Activated gamma-delta T cell treated with Interleukin-2 at 50 U/mL for 16 hours (primary cell): ENCODE measurements around the gene FBXL7.

ENCODE experiments used
- DNase-seq: peaks from one replicate; pipeline ENCODE4 v3.0.0-alpha.2; 2020

FBXL7 gene

DNA sequence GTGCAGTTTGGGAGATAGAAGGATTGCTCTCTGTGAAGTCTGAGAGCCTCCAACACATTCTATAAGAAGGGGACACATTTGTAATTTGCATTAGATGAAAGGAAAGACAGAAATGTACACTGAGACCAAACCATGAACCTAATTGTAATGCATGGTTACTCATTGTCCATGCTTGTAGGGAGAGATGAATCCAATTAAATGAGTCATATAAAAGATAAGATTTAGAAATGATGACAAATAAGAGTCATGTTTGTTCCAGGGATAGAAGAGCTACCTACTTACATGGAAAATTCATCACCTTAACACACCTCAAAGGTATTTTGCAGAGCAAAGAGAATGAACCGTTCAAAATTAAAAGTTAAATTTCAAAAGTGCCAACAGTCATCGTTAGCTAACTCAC is 85.1 kb downstream of the FBXL7 start:
- DNase-seq, result no peak

DNA sequence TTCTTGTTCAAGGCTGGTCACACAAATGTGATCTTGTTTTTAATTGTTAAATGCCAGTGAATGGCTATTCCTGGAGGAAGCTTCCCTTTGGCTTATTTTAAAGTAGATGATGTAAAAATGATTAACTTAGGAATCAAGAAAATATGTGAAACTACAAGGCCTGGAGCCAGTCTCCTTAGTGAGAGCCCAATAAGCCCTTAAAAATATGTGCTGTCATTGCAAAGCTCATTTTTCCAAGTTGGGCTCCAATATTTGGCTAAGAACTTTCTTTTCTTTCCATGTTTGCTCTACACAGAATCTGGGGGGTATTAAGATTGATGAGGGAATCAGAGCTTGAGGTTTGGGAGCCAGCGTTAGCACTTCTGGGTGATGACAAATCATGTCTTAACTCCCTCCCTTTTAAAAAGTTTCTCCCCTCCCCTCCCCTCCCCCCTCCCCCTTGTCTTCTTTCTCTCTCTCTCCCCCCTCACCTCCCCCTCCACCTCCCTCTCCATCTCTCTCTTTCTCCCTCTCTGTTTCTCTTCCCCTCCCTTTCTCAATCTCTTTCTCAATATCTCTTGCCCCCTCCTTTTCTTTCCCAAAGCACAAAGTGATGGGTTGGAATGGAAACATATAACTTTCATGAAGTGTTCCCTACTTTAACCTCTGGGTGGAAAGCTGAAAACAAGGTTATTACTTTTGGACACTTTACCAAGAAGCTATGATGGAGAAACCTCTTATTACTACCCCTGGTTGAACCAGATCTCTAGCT is 86.0 kb downstream of the FBXL7 start:
- DNase-seq, result no peak

DNA sequence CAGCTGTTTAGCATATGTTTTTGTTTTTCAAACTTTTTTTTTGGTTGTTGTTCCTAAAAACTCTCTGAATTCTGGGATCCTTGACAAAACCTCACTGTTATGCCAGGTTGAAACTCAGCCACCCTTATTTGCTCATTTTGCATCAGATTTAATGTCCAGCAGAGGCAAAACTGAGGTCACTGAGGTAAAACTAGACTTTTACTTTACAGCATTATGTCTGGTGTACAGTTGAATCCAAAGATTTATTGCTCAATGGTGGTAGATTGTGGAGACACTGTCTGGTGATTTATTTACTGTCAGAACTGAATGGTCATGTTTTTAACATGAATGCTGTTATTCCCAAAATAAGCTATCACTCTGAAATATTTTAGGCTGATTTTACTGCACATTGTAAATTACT is 87.9 kb downstream of the FBXL7 start:
- DNase-seq, result no peak

DNA sequence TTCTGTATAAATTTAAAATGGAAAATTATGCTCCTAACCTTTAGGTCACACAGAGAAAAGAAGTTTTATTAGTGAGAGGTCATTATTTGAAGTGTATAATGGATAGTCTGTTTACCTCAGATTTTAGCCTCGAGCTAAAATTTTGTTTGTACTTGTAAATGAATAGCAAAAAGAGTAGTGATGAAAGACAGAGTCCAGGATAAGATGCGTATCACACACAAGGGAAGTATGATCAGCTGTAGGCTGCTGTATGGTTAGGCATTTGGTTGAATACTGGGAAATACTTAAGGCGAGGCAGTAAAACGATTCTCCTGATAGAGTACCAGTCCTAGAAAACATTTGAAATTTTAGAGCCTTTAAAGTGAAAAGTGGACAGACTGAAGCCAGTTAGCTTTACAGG is 92.7 kb downstream of the FBXL7 start:
- no peak for DNase-seq

DNA sequence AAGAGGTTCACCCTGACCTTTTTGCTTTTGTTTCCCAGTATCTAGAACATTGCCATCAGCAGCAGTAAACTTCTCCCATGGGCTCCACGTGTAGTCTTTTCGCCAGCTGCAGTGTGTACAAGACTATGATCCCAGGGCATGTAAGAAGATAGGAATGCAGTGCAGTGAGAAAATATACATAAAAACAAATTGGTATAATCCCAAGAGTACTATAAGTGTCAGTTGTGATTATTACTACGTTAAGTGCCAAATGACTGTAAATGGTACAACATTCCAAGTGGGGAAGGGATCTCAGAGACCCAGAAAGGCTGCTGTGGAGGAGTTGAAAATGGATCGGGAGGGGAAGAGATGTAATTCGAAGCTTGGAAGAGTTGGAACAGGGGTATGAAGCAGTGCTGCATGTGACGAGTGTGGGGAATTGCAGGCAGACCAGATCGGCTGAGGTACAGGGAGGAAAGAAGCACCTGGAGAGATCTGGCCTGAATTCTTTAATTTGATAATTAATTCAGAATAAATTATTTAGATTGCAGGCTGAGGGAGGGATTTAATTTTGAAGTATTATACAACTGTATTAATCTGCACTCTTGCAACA is 95.1 kb downstream of the FBXL7 start:
- no peak for DNase-seq

DNA sequence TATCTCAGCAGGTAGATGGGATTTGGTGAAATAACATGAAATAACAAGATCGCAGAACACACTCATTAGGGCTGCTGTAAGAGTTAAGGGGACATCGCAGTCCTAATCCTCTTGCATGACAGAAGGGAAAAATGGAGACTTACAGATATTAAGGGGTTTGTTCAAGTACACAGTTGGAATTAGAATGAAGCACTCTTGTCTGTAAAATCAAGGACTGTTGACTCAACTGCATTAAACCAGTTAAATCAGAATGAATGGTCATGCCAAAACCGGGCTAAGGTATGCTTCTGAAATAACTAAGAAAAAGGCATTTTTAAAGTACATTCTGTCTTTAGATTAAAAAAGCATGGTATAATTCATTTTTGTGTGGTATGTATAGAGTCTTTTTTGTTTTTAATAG is 95.9 kb downstream of the FBXL7 start:
- DNase-seq, result no peak

DNA sequence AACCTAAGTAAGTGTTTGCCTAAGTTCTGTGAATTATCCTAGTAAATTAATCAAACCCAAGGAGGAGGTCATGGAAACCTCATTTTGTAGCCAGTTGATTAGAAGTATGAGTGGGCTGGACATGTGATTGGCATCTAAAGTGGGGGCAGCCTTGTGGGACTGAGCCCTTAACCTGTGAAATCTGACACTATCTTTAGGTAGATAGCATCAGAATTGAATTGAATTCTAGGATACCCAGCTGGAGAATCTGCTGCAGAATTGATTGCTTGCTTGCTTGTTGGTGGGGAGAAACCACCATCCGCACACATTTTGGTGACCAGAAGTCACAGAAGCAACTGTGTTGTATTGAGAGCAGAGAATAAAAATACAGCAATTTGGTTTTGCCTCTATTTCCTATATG is 97.0 kb downstream of the FBXL7 start:
- DNase-seq, result no peak

DNA sequence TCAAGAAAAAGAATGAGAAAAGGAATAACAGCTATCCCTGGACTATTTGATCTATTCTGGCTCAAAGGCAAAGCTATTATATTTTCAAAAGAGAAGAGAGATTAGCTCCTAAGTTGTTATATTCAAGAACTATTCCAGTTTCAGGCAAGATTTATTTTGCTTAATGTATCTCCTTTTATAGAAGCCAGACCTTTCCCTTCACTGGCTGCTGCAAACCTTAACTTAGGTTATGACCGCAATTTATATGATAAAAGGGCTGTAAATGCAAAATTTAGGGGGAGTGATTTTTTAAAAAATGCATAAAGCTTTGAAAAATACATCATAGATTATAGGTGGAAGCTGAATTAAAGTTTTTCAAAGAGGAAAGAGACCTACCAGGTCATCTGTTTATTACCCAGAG is 97.8 kb downstream of the FBXL7 start:
- DNase-seq, result no peak

DNA sequence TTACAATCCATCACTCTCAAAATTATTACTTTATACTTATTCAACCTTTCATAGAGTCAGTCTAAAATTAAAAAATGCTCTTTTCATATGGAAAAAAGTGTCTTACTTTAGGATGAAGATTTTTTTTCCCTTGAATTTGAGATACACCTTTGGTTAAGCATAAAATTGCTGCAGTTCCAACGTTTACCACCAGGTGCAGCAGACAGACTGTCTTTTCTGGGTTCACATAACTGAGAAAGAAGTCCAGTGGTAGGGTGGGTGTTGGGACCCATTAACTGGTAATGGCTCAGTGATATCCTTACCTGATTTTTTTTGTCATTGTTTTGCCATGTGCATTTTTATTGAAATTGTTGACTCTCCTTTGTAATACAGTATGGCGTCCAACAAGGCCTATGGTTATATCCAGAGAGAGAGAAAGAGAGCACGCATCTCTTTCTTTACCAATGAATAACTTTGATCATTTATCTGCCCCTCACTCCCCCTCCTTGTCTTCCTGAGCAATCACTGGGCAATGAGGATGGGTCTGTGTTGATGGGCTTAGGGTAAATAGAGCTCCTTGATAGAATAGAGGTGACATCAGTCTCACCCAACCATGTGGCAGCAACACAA is 98.4 kb downstream of the FBXL7 start:
- no peak for DNase-seq

DNA sequence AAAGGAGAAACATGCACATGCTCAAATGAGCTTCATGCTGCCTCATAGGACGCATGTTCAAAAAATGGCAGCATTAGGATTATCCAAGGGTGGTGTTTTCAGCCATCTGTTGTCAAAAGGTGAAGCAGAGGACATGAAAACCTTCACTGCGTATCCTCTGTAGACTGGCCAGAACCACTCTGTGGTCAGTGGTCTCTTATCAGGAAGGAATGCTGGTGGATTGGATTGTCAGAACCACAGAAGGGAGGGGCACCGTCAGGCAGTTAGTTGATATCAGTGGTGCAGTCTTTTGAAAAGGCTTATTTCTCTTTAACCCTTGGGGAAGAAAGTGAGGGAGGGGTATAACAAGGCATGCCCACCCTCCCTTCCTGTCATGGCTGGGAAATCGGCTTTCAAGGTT is 100.1 kb downstream of the FBXL7 start:
- no peak for DNase-seq

DNA sequence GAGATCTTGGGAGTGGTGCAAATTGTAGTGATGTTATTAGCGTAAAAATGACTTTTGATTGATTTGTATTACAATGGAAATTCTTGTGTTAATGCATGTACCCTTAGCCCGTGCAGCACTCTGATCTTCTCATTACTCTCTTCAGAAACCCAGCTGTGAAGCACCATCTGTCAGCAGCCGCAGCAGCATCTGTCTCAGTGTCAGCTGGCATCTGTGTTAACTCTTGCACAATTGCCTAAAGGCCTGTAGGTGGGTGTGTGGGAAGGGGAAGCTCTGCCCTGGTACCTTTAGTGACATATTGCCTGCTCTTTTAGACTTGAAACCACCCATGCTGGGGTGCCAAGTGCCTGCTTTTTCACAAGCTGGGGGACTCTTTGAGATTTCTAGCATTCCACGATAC is 101.3 kb downstream of the FBXL7 start:
- no peak for DNase-seq

DNA sequence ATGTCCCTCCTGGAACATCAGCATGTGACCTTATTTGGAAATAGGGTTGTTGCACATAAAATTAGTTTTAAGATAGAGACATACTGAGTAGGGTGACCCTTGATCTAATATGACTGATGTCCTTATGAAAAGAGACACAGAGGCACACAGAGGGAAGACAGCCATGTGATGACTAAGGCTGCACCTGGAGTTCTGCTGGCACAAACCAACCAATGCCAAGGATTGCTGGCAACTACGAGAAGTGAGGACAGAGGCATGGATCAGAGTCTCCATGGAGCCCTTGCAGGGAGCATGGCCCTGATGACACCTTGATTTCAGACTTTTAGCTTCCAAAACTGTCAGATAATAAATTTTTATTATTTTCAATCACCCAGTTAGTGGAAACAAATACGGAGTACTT is 101.9 kb downstream of the FBXL7 start:
- DNase-seq, result no peak

DNA sequence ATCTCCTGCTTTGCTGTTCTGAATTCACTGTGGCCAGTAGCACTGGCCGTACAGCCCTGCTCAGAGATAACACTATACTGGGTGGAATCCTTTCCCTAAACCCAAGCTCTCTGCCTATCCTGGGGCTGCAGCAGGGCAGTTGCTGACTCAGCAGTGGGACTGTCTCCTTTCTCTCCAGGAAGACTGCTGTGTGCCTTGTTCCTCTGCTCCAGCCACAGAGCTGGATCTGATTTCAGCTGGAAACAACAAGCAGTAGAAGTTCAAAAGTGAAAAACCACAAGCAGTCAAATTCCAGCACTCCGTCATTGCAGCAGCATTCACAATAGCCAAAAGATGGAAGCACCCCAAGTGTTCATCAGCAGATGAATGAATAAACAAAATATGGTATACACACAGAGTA is 105.0 kb downstream of the FBXL7 start:
- DNase-seq, result no peak

DNA sequence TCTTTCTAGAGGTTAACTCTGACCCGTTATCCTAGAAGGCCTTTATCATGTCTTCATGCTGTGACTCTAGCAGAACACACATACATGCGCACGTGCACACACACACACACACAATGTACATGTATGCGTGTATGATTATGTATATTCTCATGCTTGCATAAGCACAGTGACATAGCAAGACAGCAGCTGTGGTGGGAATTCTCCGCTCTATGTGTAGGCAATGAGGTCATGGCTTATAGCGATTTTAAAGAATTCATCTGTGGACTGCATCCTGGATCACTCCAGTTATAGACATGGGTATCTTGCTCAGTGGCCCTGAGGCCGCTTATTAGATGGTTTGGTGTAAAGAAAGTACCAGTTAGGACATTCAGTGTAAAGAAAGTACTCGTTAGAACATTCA is 106.2 kb downstream of the FBXL7 start:
- no peak for DNase-seq

DNA sequence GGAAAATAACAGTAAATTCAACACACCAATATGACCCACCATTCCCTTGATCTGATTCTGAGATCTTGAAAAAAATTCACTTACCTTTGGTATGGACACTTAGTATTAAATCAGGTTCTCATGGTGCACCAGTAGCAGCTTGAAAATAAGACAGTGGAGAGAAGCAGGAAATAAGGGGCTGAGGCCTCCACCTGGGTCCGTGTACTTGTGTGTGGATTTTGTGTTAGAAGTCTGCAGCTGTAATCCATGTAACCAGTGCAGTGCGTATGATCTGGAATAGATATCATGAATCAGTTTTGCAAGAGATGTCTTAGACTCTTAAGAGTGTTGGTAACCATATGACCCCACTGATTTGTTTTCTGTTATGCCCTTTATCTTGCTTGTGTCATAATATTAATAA is 107.1 kb downstream of the FBXL7 start:
- DNase-seq, result no peak

DNA sequence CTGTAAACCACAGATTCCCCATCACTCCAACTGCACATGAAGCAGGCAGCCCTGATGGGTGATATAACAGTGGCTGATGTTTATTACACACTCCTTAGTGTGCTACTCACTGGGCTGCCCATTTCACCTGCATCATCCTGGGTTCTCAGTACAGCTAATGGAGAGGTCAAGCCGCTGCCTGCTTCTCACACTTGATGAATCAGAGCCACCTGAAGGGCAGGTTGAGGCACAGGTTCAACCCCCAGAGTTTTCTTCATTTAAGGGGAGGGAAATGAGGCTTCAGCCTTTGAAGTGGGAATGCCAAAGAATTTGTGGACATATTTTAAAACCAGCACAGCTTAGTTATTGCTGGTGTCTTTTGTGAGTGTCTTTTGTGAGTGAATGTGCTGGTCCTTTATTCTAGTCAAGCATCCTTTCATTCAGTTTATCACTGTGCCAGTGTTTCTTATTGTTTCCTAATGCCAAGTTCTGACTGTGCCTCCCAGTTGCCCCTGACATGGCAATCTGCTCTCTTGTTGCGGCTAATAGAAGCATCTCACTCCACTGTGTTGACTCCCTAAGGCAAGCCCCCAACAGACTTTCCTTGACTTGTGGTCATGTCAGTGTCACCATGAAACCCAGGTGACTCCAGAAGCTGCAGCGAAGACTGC is 109.2 kb downstream of the FBXL7 start:
- no peak for DNase-seq

DNA sequence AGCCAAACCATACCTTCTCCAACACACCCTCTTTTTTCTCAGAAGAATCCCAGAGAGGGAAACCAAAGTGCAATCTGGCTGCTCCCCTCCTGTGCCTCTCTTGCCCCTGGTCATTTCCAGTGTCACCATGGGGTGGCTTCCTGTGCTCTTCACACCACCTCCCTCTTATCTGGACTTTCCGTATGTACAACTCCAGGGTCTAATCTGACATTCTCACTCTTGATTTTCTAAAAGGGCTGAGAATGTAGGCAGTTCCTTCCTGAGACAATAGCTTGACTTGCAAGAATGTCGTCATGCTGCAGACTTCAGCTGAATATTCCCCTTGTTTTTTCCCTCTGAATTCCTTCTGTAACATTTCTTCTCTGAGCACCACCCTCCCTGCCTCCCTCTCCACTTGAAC is 110.2 kb downstream of the FBXL7 start:
- DNase-seq, result no peak

DNA sequence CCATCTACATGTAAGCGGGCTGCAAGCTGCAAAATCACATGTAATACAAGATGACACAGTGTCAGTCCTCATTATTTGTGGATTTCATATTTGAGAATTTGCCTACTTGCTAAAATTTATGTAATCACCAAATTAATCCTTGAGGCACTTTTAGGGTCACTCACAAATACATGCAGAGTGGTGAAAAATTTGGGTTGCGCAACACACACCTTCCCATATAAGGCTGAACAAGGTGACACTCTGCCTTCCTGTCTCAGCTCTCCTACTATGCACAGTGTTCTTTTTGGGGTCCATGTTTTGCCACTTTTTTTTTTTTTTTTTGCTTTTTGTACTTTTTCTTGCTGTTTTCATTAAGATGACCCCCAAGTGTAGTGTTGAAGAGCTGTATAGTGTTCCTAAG is 111.0 kb downstream of the FBXL7 start:
- DNase-seq, result no peak

DNA sequence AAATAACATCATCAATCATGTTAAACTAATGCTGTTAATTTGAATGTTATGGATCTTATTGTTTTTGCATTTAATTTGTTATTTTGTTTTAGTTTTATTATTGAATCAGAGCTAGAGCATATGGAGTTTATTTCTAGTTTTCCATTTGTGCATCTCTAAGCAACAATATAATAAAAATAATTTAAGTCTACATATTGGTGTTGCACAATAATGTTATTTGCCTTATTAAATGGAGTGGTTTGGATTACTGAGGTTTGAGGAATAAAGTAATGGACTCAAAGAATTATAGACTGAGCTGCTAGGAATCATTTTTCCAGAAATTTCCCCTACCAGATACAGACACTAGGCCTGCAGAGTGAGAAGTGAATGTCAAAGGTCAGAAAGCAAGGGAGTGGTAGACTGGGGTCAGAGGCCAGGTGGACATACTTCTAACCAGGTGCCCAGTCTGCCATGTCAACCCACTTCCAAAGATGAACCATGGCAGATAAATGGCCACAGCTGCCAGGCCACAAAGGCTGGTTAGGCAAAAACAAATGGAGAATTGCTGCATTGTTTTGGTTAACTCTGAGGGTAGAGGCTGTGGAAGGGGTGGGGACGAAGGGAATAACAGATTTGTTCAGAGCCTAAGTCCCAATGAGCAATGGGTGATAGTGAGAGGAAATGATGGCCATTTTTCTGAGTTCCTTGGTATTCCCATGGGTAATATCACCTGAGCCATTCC is 113.1 kb downstream of the FBXL7 start:
- no peak for DNase-seq

DNA sequence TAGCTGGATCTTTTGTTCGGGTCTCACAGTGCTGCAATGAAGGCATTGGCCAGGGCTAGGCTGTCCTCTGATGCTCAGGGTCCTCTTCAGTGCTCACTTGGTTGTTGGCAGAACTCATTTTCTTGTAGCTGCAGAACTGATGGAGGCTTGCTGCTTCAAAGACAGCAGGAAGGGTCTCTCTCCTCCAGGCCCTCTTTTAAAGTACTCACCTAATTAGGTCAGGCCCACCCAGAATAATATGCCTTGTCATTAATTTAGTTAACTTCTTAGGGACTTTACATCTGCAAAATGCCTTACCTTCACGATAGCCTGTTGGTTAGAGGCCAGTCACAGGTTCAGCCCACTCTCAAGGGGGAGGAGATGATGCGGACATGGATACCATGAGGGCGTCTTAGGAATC is 114.7 kb downstream of the FBXL7 start:
- no peak for DNase-seq

DNA sequence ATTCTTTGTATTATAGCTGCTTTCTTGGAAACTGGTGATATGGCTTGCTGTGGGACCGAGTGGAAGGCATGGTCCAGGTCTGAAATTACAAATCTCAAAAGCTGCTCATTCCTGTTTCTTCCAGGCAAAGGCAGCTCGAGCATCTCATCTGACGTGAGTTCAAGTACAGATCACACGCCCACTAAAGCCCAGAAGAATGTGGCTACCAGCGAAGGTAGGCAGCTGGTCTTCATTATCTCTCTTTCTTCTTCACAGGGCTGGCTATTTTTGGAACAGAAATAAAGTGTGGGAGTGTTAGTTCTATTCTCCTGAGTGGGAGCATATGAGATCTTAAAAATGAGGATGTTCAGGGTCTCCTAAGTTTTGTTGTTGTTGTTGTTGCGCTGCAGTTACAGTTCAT is 115.9 kb downstream of the FBXL7 start:
- DNase-seq, result no peak

DNA sequence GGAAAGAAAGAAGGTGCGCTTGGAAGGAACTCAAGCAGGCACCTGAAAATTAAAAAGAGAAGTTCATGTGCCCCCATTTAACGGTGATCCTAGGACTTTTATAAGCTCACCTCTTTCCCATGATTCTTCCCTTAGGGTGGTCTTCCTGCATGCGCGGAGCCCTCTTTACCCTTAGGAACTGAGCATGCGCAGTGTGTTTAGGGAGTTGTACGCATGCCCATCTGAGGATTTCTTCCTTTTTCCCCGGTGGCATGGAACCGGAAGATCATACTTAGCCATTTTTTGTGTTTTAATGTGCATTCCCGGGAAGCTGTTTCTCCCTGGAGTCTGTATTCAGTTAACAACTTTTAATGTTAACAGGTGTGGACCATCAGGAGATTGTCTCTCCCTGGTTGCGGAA is 119.0 kb downstream of the FBXL7 start:
- DNase-seq, result no peak

DNA sequence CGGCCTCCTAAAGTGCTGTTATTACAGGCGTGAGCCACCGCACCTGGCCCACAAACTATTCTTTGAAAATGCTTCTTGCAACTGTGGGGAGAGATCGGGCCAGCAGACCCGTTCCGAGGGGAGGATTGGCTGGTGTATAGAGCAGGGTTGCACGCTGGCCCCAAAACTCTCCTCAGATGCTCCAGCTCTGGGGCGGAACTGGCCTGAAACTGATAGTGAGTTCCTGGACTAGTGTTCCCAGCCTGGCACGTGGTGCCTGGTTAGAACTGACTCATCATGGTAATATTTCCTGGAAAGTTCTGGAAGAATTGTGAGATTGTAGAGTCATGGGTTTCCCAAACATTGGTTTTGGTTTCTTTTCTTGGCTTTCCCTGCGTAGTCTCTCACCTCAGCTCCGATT is 120.5 kb downstream of the FBXL7 start:
- no peak for DNase-seq

DNA sequence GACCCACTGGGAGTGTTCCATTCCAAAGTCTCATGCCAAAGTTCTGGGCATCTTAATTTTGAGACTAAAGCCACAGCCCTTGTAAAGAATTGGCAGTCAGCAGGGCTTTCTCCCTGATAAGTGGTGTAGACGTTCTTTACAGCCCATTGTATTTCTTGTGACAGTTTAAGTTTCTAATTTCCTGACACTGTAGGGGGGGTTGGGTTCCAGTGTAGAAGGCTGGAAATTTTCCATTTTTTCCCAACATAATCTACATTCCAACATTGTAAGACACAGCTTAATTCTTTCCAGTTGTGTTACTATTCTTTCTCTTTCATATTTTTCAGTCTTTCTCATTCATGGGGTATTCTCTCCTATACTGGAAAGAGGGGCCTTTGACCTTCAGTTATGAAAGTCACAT is 121.1 kb downstream of the FBXL7 start:
- no peak for DNase-seq
